Left lobe of liver (tissue), 2 donors: ENCODE results near the gene SHISAL1. TPM values are rescaled to one million over a fixed set of nuclear protein-coding genes. Genes with fewer than 3 reads are reported as not detected.

ENCODE experiments used
- ATAC-seq: fragments of 200-7000 bp; cut with Tn5 transposase; one replicate; pipeline ENCODE4 v1.9.1; 2020; ENCODE audit warnings: mild to moderate bottlenecking, moderate library complexity
- DNase-seq: peaks from one replicate; pipeline ENCODE4 v3.0.0-alpha.2; 2020; ENCODE audit warnings: low spot score
- total RNA-seq: library from RNA; stranded (reverse); gene quantifications from one replicate; pipeline ENCODE4 v1.2.1, GENCODE V29; 2021
- donor health status: DM: no; HTN: no; CAD: no; lungs with moderate emphysema.
- donor health status: DM: no; HTN: yes; CAD: no.

Gene SHISAL1
- total RNA-seq, 1 donor from 2014 or later = 0.10 TPM

DNA sequence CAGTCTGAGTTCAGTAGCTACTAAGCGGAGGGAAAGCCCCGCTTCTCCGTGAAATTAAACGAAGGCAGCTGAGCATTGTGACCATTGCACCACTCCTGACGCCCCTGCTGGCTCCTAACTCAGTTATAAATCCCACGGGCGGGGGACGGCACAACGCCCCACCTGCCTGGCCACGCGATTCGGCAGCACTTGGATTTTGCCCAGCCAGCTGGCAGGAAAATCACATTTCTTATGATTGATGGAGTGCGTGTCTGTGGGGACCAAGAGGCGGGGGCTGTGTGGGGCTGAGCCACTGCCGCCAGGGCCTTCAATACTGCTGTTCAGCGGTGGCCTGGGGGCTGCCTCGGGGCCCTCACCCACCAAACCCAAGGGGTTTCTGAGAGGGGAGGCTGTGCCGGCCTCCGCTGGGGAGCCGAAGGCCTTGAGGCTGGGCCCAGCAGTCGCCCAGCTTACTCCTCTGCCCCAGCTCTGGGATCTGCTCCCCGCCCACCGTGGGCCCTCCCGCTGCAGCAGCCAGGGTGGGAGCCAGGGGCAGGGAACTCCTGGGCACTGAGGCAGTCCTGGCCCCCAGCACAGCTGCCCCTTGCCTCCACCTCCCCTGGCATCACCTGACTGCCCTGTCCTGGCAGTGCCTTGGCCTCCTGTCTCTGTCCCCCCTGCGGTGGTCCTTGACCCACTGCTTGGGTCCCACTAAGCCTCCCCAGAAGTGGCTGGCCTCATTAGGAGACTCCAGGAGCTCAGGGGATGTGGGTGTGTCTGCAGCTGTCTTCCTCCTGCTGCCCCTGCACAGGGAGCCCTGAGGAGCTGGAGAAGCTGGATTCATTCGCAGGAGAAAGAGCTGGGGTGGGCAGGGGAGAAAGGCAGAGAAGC, 30.7 kb downstream of the SHISAL1 start:
- DNase-seq = no peak
- ATAC-seq = no peak

DNA sequence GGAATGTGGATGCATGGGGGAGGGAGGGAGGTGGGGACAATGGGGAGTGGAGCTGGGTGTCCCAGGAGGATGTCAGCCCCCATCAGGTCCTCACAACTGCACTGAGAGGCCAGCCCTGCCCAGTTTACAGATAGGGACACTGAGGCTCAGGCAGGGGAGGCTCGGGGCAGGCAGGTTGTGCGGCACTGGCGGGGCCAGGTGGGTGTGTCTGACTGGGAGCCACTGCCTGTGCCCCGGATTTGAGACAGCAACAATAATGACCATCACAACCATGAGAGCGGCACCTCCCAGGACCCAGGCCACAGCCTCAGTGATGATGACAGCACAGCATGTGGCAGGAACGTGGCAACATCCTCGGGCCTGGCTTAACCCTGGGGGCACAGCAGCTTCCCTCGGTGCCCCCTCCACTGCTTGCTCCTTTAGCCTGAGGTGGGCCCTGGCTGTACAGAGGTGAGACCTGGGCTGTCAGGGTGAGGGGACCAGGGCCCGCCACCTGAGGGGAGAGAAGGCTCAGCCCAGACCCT, 32.0 kb downstream of the SHISAL1 start:
- ATAC-seq (no peak), DNase-seq (no peak)

DNA sequence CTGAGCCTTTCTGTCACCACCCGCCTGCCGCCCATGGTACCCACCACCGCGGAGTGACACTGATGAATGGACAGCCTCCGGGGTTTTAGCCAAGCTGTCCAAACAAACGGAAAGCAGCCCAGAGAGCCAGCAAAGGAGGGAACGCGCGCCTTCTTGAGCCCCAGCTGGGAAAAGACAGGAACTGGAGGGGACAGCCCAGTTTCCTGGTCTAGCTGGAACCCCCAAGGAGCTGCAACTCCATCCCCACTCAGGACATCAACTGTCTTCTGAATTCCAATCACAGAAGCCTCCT, 33.7 kb downstream of the SHISAL1 start:
- DNase-seq = no peak

DNA sequence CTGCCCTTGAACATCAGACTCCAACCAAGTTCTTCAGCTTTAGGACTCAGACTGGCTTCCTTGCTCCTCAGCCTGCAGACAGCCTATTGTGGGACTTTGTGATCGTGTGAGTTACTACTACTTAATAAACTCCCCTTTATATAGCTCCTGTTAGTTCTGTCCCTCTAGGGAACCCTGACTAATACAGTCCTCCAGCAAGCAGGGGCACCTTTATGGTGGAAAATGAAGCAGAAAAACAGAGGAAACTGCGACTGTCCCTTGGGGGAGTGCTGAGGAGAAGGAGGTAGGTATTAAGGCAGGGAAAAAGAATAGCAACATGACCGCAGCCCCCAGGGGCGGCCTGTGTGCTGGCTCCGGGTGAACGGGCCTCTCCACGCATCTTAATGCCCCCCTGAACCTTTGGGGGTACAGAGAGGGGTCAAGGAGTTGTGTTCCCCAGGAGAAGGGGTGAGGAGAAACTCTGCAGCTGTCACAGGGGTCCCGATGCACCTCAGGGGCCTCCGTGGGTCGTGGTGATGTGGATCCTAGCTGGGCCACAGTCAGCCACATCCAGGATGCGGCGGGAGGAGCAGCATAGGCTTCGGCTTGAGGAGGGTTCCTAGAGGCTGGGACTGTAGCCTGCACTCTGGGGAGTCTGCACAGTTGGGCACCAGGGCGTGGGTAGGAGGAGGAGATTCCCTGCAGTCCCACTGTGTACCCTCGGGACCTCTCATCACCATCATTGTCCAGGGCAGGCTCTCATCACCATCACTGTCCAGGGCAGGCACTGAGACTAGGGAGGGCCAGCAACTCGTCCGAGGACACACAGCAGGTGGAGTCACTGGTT, 34.3 kb downstream of the SHISAL1 start:
- DNase-seq (no peak), ATAC-seq (no peak)

More for the DNA sequence above, 33.7 kb downstream of the SHISAL1 start:
- ATAC-seq = no peak

DNA sequence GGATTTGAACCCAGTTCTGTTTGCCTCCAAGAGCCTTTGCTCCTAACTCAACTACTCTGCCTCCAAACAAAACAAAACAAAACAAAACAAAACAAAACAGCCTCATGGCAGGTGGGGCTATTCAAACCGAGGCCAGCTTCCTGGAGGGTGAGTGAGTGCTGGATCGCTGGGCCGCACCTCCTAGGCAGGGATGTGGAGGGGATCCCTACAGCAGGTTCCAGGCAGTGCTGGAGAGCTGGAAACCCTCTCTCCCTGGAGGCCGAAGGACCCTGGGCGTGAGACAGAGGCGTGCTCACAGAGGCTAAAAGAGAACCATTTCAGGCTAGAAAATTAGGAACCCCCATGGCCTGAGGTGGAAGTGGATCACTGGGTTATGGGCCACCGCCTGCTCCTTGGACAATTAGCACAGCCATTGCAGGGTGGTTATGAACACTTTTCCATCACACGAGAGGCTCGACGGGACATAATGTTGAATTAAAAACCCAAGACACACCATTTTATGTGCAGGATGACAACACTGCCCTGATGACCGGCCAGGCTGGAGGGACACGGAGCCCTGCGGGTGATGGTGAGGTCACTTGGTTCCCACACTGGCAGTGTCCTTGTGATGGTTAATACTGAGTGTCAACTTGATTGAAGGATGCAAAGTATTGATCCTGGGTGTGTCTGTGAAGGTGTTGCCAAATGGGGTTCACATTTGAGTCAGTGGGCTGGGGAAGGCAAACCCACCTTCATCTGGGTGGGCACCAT, 35.2 kb downstream of the SHISAL1 start:
- DNase-seq (no peak), ATAC-seq (no peak)

DNA sequence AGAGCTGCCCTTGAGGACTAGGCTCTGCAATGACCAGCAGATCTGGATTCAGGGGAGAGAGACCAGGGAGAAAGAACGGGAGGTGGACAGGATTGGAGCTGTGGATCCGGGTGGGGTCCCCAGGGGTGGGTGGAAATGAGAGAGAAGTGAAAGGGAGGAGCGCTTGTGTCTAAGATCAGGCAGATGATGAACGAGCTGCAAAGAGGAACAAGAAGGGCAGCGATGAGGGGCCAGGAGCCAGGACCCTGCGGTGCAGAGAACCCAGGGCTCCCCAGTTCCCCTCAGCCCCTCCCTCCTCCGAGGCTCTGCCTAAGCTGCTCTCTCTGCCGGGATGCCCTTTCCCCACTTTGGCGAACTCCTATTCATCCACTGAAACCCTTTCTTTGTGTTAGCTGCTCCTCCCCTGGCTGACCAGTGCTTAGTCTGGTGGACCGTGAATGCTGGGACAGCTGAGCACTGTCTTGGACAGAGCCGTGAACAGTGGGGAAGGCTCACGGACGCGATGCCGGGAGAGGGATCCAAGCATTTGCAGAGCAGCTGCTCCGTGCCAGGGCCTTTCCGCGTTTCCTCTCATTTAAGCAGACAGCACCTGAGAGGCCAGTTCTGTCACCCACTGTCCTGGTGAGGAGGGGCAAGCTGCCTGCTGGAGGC, 35.9 kb downstream of the SHISAL1 start:
- DNase-seq (no peak), ATAC-seq (no peak)

DNA sequence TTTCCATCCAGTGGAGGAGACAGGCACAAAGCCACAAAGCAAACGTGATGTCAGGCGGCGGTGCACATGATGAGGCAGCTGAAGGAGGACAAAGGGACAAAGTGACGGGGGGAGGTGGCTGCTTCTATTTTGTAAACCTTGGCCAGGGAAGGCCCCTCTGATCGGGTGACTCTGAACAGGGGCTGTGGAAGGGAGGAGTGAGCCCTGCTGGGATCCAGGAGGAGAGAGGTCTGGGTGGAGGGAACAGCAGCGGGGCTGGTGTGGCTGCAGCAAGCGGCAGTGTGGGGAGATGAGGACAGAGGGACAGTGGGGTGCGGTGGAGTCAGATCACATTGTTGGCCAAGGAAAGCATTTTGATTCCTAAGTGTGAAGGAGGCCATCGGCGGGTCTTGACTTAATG, 36.7 kb downstream of the SHISAL1 start:
- ATAC-seq = no peak
- no peak for DNase-seq

DNA sequence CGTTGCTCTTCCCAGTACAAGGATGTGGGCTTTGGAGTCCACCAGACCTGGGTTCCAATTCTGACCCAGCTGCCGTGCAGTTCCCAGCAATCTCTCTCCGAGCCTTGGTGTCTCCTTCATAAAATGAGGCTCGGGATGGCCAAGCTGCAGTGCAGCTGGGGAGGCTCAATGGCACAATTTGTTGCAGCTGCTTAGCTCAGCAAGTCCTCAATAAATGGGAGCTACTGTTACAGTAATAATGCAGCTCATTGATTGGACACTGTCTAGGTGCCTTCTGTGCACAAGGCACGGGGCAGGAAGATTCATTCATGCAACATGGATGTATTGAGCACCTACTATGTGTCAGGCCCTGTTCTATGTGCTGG, 37.1 kb downstream of the SHISAL1 start:
- DNase-seq (no peak), ATAC-seq (no peak)

DNA sequence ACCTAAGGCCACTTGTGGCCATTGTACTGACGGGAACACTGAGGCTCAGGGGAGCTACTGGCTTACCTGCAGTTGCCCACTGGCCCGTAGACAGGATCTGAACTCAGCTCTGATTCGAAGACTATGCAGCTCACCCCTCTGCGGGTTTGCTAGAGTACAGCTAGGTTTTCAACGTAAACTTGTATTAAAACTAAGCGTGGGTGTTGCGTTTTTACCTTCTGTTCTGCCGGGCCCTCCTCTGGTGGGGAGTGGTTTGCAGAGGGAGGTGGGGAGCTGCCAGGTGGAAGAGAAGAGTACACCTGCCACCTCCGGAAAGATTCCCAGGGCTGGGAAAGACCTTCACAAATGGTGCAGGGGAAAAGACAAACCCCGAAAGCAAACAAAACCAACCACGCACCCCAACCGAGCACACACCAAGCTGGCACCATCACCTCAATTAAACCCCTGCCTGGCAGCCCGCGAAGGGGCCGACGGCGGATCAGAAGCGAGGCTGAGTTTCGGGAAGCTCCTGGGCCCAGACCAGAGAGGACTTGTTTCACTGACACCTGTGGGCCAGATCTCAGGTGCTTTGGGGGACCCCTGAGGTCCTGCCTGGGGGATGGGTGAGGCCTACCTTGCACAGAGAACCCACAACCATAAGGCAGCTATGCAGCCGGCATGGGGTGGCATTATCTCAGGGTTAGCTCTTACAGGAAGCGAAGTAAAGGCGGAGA, 37.7 kb downstream of the SHISAL1 start:
- DNase-seq (no peak), ATAC-seq (no peak)

DNA sequence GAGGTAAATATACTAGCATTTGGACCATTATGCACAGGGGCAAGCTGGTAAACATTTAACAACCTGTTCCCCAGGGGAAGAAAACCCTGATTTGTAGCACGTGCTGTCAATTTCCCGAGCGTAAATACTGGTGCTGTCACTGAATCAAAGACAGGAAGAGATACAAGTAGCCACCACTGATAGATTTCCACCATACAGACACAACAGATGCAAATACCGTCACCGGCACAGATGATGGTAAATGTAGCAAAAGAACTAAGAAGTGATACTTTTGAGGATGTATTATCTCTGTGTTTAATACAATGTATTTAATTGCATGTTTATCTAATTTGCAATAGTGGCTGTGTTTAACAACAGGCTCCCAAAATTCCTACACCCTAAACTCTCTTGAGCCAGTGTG, 39.6 kb downstream of the SHISAL1 start:
- ATAC-seq (no peak), DNase-seq (no peak)

DNA sequence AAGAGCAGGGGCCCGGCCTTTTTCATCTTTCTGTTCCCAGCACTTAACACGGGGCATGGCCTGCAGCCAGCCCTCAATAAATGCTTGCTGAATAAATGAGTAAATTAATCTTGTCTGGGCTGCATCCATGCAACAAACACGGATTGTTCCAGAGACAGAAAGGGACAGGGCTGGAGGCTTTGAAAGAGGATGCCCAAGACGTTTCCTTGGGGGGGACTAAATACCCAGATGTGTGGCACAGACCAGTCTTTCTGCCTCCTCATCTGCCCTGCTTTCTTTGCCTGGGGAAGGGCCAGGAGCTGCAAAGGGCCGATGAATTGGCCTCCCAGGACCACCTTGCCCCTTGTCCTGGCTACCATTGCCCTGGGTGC, 40.4 kb downstream of the SHISAL1 start:
- ATAC-seq (no peak), DNase-seq (no peak)

DNA sequence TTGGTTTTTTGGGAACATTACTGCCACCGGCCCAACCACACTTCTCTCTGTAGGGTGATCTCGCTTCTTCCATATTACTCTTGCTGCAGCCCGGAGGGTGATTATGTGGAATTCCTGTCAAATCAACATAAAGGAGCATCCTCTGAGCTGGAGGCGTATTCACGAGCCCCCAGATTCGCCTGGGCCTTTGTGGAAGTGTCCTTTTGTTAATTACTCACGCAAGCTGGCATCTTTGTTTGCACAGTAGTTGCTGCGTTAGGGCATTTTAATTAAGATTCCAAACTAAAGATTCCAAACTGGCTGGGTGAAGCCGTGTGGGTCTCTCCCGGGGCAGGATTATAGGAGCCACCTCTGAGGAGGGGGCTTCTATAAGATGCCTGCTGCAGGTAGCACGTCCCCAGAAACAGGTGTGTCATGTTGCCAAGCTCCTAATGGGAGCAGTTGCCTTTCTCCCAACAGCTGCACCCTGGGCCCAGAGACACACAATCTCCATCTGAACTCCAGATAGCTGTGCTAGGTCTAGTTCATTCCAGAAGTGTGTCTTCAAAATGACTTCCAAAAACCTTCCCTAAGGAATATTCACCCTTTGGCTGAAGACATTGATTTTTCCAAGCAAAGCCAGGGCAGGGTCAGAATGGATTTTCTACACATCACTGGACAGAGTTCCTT, 40.9 kb downstream of the SHISAL1 start:
- DNase-seq = no peak
- no peak for ATAC-seq

DNA sequence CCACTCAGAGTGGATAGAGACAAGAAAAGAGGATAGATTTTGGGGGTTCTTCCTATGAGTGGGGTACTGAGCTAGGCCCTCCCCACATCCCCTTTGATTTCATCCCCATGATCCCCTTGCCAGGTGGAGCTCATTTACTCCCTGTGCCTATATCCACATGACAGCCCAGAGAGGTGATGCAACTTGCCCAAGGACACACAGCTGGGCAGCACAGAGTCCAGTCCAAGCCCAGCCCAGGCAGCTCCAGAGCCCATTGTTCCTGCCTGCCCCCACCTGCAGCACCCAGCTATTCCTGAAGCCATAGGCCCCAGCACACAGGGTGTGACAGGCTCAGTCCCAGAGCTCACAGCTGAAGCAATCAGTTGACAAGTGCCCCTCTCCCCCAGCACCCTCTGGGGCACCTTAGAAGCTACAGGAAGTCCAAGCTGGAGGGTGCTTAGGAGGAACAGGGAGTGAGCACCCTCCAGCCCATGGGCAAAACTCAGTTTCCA, 41.7 kb downstream of the SHISAL1 start:
- DNase-seq (no peak), ATAC-seq (no peak)

DNA sequence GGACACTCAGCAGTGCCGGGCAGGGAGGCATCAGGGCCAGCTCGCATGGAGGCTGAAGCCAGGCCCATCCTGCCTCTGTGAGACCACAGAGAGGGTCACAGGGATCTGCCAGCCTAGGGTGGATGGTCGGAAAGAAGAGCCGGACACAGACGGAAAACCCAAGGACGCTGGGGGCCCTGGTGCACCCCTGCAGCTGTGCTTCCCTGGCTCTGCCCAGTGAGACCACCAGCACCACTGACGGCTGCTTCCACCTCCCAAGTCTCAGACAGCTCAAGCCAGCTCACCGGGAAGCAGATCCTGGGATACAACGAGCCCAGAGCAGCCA, 42.2 kb downstream of the SHISAL1 start:
- ATAC-seq = no peak
- DNase-seq = no peak

DNA sequence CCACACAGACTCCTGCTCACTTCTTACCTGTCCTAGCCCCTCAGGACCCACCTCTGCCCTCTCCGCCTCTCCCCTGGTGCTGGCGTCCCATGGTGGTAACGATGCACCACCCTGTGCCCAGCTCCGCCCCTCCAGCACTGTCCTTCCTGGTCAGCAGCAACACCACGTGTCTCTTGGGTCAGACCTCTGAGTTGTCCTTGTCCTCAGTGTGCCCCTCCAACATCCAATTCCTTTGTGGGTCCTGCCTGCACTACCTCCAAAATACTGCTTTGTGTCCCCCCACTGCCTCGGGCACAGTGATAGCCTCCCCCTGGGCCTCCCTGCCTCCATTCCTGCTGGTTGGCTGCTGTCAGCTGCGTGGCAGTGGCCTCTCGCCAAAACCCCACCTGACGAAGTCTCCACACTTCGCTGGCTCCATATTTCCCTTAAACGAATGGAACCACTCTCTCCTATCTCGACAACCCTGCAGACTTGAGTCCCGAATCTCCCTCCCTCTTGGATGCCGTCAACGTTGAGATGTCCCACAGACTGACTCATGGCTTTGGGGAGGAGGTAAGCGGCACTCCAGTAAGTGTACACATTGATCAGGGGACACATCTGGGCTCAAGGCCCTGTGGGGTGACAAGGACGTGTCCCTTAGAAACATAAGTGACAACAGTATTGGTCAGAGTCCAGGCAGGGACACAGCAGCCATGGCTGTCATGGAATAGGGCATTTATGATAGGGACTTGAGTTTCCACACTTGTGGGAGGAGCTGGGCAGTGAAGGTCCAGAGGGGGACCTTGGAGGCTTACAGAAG, 42.8 kb downstream of the SHISAL1 start:
- DNase-seq (no peak), ATAC-seq (no peak)

DNA sequence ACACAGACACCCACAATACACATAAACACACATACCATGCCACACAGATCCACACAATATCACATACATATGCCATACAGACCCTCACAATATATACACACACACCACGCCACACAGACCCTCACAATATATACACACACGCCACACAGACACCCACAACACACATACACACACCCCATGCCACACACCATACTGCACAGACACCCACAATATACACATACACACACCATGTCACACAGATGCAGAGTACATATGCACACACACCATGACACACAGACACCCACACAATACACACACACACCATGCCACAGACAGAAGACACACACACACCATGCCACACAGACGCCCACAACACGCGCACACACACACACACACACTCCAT, 43.6 kb downstream of the SHISAL1 start:
- no peak for ATAC-seq
- DNase-seq = no peak

DNA sequence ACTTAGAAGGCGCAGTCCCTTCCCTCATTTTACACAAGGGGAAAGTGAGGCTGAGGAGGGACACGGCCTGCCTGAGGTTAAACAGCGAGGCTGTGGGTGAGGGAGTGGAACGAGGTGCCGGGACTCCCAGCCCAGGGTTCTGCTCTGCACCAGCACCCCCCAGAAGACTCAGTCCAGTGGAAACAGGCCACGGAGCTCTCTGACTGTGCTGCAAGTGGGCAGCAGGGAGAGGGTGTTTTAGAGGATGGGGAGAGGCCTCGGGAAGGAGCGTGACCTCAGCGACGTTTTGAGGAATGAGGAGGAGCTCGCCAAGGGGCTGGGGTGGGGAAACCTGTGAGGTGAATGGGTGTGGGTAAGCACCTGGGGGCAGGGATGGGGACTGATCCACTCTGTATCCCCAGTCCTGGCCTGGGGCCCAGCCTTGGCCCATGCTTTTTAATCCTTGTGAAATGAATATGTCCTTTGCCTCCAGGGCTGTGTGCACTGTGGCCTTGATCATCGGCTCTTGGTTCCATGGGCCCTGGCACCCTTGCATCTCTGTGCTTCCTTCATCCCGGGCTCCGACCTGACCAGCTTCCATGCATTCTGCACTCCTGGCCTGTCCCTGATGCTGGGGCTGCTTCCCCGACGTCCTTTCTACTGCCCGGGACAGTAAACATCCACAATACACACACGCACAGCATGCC, 44.2 kb downstream of the SHISAL1 start:
- no peak for DNase-seq
- no peak for ATAC-seq

DNA sequence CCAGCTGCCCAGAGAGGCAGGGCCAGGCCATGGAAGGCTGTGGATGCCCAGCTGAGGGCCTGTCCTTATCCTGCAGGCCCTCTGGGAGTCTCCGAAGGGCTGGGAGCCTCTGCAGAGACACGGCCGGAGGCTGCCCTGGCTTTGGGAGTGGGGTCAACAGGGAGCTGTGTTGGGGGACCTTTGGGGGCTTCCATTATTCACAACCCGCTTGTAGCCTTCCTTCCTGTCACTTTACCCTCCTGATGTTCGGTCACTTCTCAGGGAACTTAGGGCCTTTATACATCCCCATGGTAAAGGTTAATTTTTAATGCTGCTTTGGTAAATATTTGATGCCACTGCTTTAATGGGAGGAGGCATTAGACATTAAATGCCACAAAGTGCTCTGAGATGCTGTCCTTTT, 44.9 kb downstream of the SHISAL1 start:
- DNase-seq (no peak), ATAC-seq (no peak)
